Body of pancreas (tissue), 4 donors: ENCODE results near the gene UBR2. TPM values are rescaled to one million over a fixed set of nuclear protein-coding genes. Genes with fewer than 3 reads are reported as not detected.

Experiments
- ATAC-seq: fragments of 150-250 bp; one replicate; pipeline ENCODE4 v1.9.1; 2016
- DNase-seq, 4 donors: peaks; one replicate each; pipeline ENCODE4 v3.0.0-alpha.2; 2019
- H3K27ac ChIP-seq, 4 donors: fragments of 200-600 bp; sonication (generic); 1 replicate in 3 of 4; 2 replicates in 1 of 4; pipeline versions ENCODE4 v1.5.1 to v1.6.1; 2016 to 2019; ENCODE audit warnings: mild to moderate bottlenecking in 1 of 4, mixed read lengths in 1 of 4, moderate library complexity in 1 of 4
- H3K27me3 ChIP-seq, 2 donors: fragments of 200-600 bp; sonication (generic); one replicate each; pipeline ENCODE4 v1.6.0; 2016; ENCODE audit warnings: mild to moderate bottlenecking in 1 of 2
- H3K36me3 ChIP-seq, 2 donors: fragments of 200-600 bp; sonication (generic); replicated peaks in 1 of 2; 2 replicates each; pipeline ENCODE4 v1.5.1; 2016; ENCODE audit warnings: low read depth in 2 of 2; ENCODE audit not compliant: insufficient read depth in 1 of 2
- H3K4me1 ChIP-seq: fragments of 200-600 bp; sonication (generic); one replicate; pipeline ENCODE4 v1.6.0; 2016
- H3K4me3 ChIP-seq, 2 donors: fragments of 200-600 bp; sonication (generic); 1 replicate in 1 of 2; 2 replicates in 1 of 2; pipeline ENCODE4 v1.5.1; 2016 to 2019
- H3K9me3 ChIP-seq, 3 donors: fragments of 200-600 bp; sonication (generic); 1 replicate in 2 of 3; 2 replicates in 1 of 3; pipeline ENCODE4 v1.5.1; 2016
- CTCF ChIP-seq, 7 experiments: fragments of 450-650 bp in 4 of 7; fragments of 200-600 bp in 3 of 7; sonication (generic) in 3 of 7; IDR thresholded peaks; one replicate each; pipeline ENCODE4 v1.5.1; 2016 to 2019; ENCODE audit warnings: antibody characterized with exemption in 7 of 7
- POLR2A ChIP-seq, 3 donors: fragments of 450-650 bp; IDR thresholded peaks; one replicate each; pipeline ENCODE4 v1.6.1; 2016; ENCODE audit warnings: antibody characterized with exemption in 3 of 3, mild to moderate bottlenecking in 2 of 3
- WGBS, 2 donors: methylation state at CpG; one replicate each; pipeline ENCODE4 v1.1.5; 2017; 5-methylcytosine and 5-hydroxymethylcytosine counted together
- intact Hi-C: fragments of 100-400 bp; cut with DNase I; formaldehyde crosslinking; loops from one replicate; pipeline ENCODE4 v1.15.1; 2023
- total RNA-seq, 2 donors: library from RNA; depleted of rRNA; stranded (reverse); fragments of >200 nt; gene quantifications; one replicate each; pipeline ENCODE4 v1.1.0, GENCODE V29; 2016

UBR2 gene
- total RNA-seq, 2 donors from 2014 or later: 19.4 to 23.9 TPM

- Histone ChIP-seq H3K36me3 (no peaks in the 10 kb centered on the region), H3K4me3 (no peak overlapping the region), H3K9me3 (no peaks in the 10 kb centered on the region), H3K27me3 (no peaks in the 10 kb centered on the region), H3K4me1 (peaks cover 9% of the 10 kb centered on the region), H3K27ac (peak overlapping the region in 1 of 4 donors; percentile 62)
- ATAC-seq (peak; percentile 17), DNase-seq (peak in 2 of 4 donors; percentile 43 to 50)
- TF ChIP-seq POLR2A (IDR thresholded peaks at IDR 0.05) (no peak), CTCF (IDR thresholded peaks at IDR 0.05) (no peak)
- intact Hi-C loops: no loop called here
- WGBS, 2 donors: 83 to 100% methylated on average over 2 to 4 of the region's 4 CpGs
Measured at GRCh38 chr6:42704937-42705374, 141.1 kb downstream of the UBR2 start.

DNA sequence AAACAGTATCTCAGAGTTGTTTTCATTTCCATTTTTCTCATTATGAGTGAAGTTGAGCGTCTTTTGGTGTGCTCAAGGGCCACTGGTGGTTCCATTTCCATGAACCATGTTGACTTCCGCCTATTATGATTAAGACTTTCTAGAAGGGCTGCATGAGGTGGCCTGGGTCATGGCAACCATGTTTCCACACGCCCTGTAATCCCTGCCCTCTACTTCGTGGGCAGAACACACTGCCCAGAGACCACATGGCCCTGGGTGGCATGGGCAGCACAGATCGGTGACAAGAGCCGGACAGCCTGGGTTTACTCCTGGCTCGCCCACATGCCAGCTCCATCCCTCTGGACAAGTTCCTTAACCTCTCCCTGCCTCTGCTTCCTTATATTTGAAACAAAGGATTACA, 143.8 kb downstream of the UBR2 start:
- H3K27me3 ChIP-seq: no peaks in the 10 kb centered on the region
- H3K27ac ChIP-seq: no peak overlapping the region
- H3K36me3 ChIP-seq: no peaks in the 10 kb centered on the region
- TF ChIP-seq POLR2A (IDR thresholded peaks at IDR 0.05) (no peak), CTCF (IDR thresholded peaks at IDR 0.05) (no peak)
- peaks cover 9% of the 10 kb centered on the region for H3K4me1 ChIP-seq
- ATAC-seq: no peak
- H3K9me3 ChIP-seq: peaks cover 0 to 12% (median 0%) of the 10 kb centered on the region in 3 donors
- 76 to 86% methylated on average over 6 to 7 of the region's 7 CpGs for WGBS, 2 donors
- intact Hi-C loops: no loop called here
- no peak overlapping the region for H3K4me3 ChIP-seq
- DNase-seq: no peak

DNA sequence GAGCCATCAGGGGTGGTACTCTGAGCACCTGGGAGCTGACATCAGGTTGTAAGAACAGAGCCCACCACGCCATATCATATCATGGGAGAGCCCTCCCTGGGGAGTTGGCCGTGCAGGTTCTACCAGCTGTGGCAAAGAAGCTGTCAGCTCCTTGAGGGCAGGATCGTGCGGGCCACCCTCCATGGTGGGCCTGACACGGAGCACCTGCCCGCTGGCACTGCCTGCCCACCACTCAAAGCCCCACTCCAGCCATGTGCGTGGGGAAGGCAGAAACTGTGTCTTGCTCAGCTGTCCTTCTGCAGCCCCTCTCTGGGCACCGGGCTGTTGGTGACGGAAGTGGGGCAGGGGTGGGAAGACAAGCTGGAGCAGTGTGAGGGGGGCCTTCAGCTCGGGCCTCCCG, 144.3 kb downstream of the UBR2 start:
- TF ChIP-seq POLR2A (IDR thresholded peaks at IDR 0.05) (no peak), CTCF (IDR thresholded peaks at IDR 0.05) (no peak)
- Histone ChIP-seq H3K4me3 (no peak overlapping the region), H3K27me3 (no peaks in the 10 kb centered on the region), H3K9me3 (peaks cover 0 to 12% (median 0%) of the 10 kb centered on the region in 3 donors), H3K4me1 (peaks cover 9% of the 10 kb centered on the region), H3K27ac (no peak overlapping the region), H3K36me3 (no peaks in the 10 kb centered on the region)
- intact Hi-C loops: no loop called here
- no peak for DNase-seq
- WGBS, 2 donors: 84 to 88% methylated on average over 5 to 11 of the region's 11 CpGs
- ATAC-seq: no peak

DNA sequence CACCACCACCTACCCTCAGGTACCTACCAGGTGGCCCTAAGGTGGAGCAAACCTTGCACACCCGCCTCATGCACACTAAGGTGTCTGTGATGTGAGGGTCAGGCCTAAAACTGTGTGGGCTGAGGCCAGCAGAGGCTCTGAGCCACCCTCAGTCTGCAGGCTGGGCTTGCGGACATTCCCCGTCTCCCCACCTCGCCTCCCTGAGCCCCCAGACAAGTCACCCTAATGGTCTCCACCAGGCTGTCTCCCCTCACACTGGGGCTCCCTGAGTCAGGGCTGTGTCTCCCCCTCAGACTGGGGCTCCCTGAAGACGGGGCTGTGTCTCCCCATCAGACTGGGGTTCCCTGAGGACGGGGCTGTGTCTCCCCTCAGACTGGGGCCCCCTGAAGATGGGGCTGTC, 146.0 kb downstream of the UBR2 start:
- no peak for ATAC-seq
- no peak for DNase-seq
- Histone ChIP-seq H3K4me3 (no peak overlapping the region), H3K4me1 (peaks cover 2% of the 10 kb centered on the region), H3K27ac (no peak overlapping the region), H3K36me3 (no peaks in the 10 kb centered on the region), H3K9me3 (peaks cover 0 to 12% (median 0%) of the 10 kb centered on the region in 3 donors), H3K27me3 (no peaks in the 10 kb centered on the region)
- intact Hi-C loops: no loop called here
- 88% methylated on average over 1 to 6 of the region's 6 CpGs for WGBS, 2 donors
- TF ChIP-seq POLR2A (IDR thresholded peaks at IDR 0.05) (no peak), CTCF (IDR thresholded peaks at IDR 0.05) (no peak)

- intact Hi-C loops: no loop called here
- no peak for TF ChIP-seq CTCF (IDR thresholded peaks at IDR 0.05)
- no peak for TF ChIP-seq POLR2A (IDR thresholded peaks at IDR 0.05)
- H3K9me3 ChIP-seq: peaks cover 0 to 12% (median 0%) of the 10 kb centered on the region in 3 donors
- ATAC-seq (no peak), DNase-seq (no peak)
- no peak overlapping the region for H3K4me3 ChIP-seq
- H3K4me1 ChIP-seq: no peaks in the 10 kb centered on the region
- no peaks in the 10 kb centered on the region for H3K36me3 ChIP-seq
- 55 to 72% methylated on average over 9 of the region's 9 CpGs for WGBS, 2 donors
- no peaks in the 10 kb centered on the region for H3K27me3 ChIP-seq
- H3K27ac ChIP-seq: no peak overlapping the region
Measured at GRCh38 chr6:42710316-42710715, 146.5 kb downstream of the UBR2 start.
